ENCODE results near the gene FANK1. TPM values are rescaled to one million over a fixed set of nuclear protein-coding genes. Genes with fewer than 3 reads are reported as not detected.

Gene FANK1
- total RNA-seq, 1 donor from 2014 or later, result 0.30 TPM

GRCh38 chr10:125866421-125867029 lies 29.8 kb upstream of the FANK1 start:
- H3K36me3 ChIP-seq, result peaks cover 44% of the 10 kb centered on the region
- no peaks in the 10 kb centered on the region for H3K9me3 ChIP-seq (replicated peaks)
- no peak overlapping the region for H3K4me3 ChIP-seq
- H3K4me1 ChIP-seq, result no peaks in the 10 kb centered on the region
- no peak for TF ChIP-seq CTCF (IDR thresholded peaks at IDR 0.05; ENCODE audit: borderline replicate concordance)
- intact Hi-C loops (cut with micrococcal nuclease), result no loop called here
- no peak overlapping the region for H3K27ac ChIP-seq (replicated peaks)
- no peaks in the 10 kb centered on the region for H3K27me3 ChIP-seq (ENCODE audit: low read depth)
- DNase-seq, result no peak

GRCh38 chr10:125868372-125868975 lies 27.9 kb upstream of the FANK1 start:
- H3K27me3 ChIP-seq (ENCODE audit: low read depth), result no peaks in the 10 kb centered on the region
- no peak for DNase-seq
- H3K9me3 ChIP-seq (replicated peaks), result no peaks in the 10 kb centered on the region
- intact Hi-C loops (cut with micrococcal nuclease), result no loop called here
- no peak overlapping the region for H3K27ac ChIP-seq (replicated peaks)
- peaks cover 40% of the 10 kb centered on the region for H3K36me3 ChIP-seq
- H3K4me3 ChIP-seq, result no peak overlapping the region
- H3K4me1 ChIP-seq, result no peaks in the 10 kb centered on the region
- peak; percentile 90 for TF ChIP-seq CTCF (IDR thresholded peaks at IDR 0.05; ENCODE audit: borderline replicate concordance)

DNA sequence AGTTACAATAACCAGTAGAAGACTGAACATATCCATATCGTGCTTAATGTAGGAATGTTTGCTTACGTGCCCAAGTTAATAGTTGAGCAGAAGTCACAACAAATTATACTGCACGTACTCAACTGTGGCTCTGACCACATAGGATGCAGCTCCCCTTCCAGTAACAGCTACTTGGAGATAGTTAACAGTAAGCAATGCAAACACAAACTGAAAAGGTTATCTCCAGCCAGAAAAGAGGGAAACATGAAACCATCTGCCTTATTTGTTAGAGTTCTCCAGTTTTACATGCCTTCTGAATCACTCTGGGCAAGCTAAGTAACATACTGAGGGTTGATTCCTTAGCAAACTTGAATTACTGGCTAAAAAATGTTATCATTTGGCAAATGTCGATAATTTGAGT lies 25.0 kb upstream of the FANK1 start:
- no peak for DNase-seq
- Histone ChIP-seq H3K4me1 (no peaks in the 10 kb centered on the region), H3K27ac (replicated peaks) (no peak overlapping the region), H3K27me3 (ENCODE audit: low read depth) (no peaks in the 10 kb centered on the region), H3K4me3 (no peak overlapping the region), H3K9me3 (replicated peaks) (peaks cover 11% of the 10 kb centered on the region), H3K36me3 (peaks cover 35% of the 10 kb centered on the region)
- TF ChIP-seq CTCF (IDR thresholded peaks at IDR 0.05; ENCODE audit: borderline replicate concordance), result no peak
- intact Hi-C loops (cut with micrococcal nuclease), result no loop called here

DNA sequence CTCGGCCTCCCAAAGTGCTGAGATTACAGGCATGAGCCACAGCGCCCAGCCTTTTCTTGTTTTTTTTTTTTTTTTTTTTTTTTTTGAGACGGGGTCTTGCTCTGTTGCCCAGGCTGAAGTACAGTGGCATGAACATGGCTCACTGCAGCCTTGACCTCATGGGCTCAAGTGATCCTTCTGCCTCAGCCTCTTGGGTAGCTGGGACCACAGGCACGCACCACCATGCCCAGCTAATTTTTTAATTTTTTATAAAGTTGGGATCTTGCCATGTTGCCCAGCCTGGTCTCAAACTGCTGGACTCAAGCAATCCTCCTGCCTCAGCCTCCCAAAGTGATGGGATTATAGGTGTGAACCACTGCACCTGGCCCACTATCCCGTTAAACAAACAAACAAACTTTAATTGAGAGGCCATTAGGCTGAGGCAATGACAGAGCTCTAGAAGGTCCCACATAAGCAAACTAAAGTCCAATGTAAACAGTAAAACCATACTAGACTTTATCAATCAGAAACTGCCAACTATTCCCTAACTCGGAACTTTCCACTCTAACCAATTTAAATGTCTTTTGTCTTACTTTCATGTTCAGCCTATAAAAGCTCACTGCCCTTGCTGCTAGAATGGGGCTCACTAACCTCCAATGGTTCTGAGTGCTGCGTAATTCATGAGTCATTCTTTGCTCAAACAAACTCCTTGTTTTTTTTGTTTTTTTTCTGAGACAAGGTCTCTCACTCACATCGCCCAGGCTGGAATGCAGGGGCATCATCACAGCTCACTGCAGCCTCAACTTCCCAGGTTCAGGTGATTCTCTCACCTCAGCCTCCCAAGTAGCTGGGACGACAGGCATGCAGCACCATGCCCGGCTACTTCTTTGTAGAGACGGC lies 17.2 kb upstream of the FANK1 start:
- no peak for TF ChIP-seq CTCF (IDR thresholded peaks at IDR 0.05; ENCODE audit: borderline replicate concordance)
- Histone ChIP-seq H3K36me3 (peaks cover 38% of the 10 kb centered on the region), H3K9me3 (replicated peaks) (peaks cover 20% of the 10 kb centered on the region), H3K4me1 (peaks cover 36% of the 10 kb centered on the region), H3K4me3 (peak overlapping the region; percentile 37), H3K27me3 (ENCODE audit: low read depth) (no peaks in the 10 kb centered on the region), H3K27ac (replicated peaks) (no peak overlapping the region)
- intact Hi-C loops (cut with micrococcal nuclease), result no loop called here
- DNase-seq, result no peak

DNA sequence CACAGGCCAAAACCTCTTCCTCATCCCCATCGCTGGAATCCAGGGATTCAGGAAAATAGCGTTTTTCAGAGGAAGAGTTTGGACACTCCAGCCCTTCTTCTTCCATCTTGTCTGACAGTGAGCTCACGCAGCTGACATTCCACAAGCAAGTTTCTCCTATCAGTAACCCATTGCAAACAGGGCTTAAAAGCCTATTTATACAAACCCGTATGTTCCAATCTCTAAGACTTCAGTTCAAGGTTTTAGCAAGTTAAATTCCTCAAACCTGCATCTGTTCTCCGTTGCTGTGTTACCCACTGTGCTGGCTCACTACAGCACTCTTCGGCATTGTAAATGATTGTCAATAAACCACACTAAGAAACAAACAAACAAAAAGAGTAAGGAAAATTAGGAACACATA lies 15.6 kb upstream of the FANK1 start:
- Histone ChIP-seq H3K27ac (replicated peaks) (peak overlapping the region; percentile 68), H3K36me3 (peaks cover 31% of the 10 kb centered on the region), H3K4me1 (peaks cover 46% of the 10 kb centered on the region), H3K27me3 (ENCODE audit: low read depth) (no peaks in the 10 kb centered on the region), H3K9me3 (replicated peaks) (peaks cover 16% of the 10 kb centered on the region), H3K4me3 (peak overlapping the region; percentile 37)
- DNase-seq, result no peak
- no peak for TF ChIP-seq CTCF (IDR thresholded peaks at IDR 0.05; ENCODE audit: borderline replicate concordance)
- intact Hi-C loops (cut with micrococcal nuclease), result no loop called here

All from left ventricle myocardium inferior (tissue), 1 donor.